Subcutaneous abdominal adipose tissue (tissue), 5 donors: ENCODE data around the gene C2CD4A.
"Not testable (repeated sequence)": the region's sequence is repeated elsewhere in the genome, so short reads cannot be mapped to it uniquely, and the experiment has no call there.

Experiments used
- H3K27ac ChIP-seq: one replicate; pipeline ENCODE4 v1.7.0; 2013; ENCODE audit warnings: low read depth, mild to moderate bottlenecking, inconsistent platforms, low read length, moderate library complexity
- H3K27me3 ChIP-seq, 5 donors: one replicate each; pipeline ENCODE4 v1.7.0; 2013; ENCODE audit warnings: low read length in 5 of 5, inconsistent platforms in 1 of 5; ENCODE audit not compliant: control insufficient read depth in 5 of 5, insufficient read depth in 4 of 5
- H3K36me3 ChIP-seq, 5 donors: one replicate each; pipeline ENCODE4 v1.7.0; 2013; ENCODE audit warnings: low read length in 5 of 5; ENCODE audit not compliant: control insufficient read depth in 5 of 5, insufficient read depth in 5 of 5
- H3K4me1 ChIP-seq, 5 donors: one replicate each; pipeline ENCODE4 v1.7.0; 2013; ENCODE audit warnings: low read length in 5 of 5, mild to moderate bottlenecking in 3 of 5, moderate library complexity in 1 of 5; ENCODE audit not compliant: control insufficient read depth in 5 of 5, insufficient read depth in 5 of 5
- H3K4me3 ChIP-seq, 5 donors: one replicate each; pipeline ENCODE4 v1.7.0; 2013; ENCODE audit warnings: low read length in 5 of 5, low read depth in 1 of 5
- H3K9ac ChIP-seq, 5 donors: one replicate each; pipeline ENCODE4 v1.7.0; 2013; ENCODE audit warnings: low read length in 5 of 5, mild to moderate bottlenecking in 4 of 5, moderate library complexity in 3 of 5
- H3K9me3 ChIP-seq, 5 donors: one replicate each; pipeline ENCODE4 v1.7.0; 2013; ENCODE audit warnings: low read length in 5 of 5; ENCODE audit not compliant: control insufficient read depth in 5 of 5
- donor health status: healthy.
- donor health status: healthy.
- donor health status: healthy.
- donor health status: healthy.
- donor health status: healthy.

The C2CD4A gene

DNA sequence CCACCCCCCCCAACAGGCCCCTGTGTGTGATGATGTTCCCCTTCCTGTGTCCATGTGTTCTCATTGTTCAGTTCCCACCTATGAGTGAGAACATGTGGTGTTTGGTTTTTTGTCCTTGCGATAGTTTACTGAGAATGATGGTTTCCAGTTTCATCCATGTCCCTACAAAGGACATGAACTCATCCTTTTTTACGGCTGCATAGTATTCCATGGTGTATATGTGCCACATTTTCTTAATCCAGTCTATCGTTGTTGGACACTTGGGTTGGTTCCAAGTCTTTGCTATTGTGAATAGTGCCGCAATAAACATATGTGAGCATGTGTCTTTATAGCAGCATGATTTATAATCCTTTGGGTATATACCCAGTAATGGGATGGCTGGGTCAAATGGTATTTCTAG is 18.5 kb upstream of the C2CD4A start:
- H3K4me3 ChIP-seq, H3K9me3 ChIP-seq, H3K36me3 ChIP-seq, H3K27me3 ChIP-seq, H3K9ac ChIP-seq, H3K27ac ChIP-seq: not testable (repeated sequence)
- H3K4me1 ChIP-seq: peaks cover 0 to 13% (median under 1%) of the 10 kb centered on the region in 5 donors

DNA sequence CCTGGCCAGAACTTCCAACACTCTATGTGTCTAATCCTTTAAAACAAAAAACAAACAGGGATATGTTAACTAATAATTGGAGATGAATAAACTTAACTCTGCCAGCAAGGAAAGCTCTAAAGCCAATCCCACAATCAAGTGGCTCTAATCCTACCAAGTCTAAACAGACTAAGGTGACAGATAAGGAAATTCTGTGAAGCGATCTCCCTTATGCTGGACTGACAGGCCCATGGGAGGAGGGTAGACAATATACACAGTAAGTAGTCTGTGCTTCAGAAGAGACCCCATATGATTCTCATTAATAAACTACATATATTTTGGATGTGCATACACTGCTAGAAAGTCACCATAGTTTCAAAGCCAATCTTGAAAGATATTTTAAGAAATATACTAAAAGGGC is 16.7 kb upstream of the C2CD4A start:
- Histone ChIP-seq H3K4me3 (no peak overlapping the region), H3K27ac (no peak overlapping the region), H3K9ac (no peak overlapping the region), H3K4me1 (peaks cover 0 to 19% (median 3%) of the 10 kb centered on the region in 5 donors), H3K27me3 (no peaks in the 10 kb centered on the region), H3K9me3 (no peaks in the 10 kb centered on the region), H3K36me3 (no peaks in the 10 kb centered on the region)

DNA sequence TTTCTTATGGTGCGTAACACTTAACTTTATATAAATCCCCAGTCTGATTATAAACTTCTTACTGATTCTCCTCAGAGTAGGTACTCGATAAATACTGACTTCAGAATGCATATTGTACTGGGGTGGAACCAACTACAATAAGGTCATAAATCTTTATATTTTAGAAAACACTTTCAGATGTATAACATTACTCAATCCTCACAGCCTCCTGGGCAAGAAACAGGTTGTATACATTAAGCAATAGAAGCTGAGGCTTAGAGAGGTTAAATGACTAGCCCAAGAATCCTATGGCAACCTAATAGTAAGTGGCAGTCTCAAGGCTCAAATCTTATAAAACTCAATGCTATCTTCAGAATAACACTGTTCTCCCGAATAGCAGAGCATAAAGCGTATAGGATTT is 15.6 kb upstream of the C2CD4A start:
- no peak overlapping the region for H3K4me3 ChIP-seq
- H3K36me3 ChIP-seq: no peaks in the 10 kb centered on the region
- H3K9ac ChIP-seq: no peak overlapping the region
- no peaks in the 10 kb centered on the region for H3K9me3 ChIP-seq
- no peaks in the 10 kb centered on the region for H3K27me3 ChIP-seq
- H3K27ac ChIP-seq: no peak overlapping the region
- peaks cover 0 to 18% (median 3%) of the 10 kb centered on the region in 5 donors for H3K4me1 ChIP-seq

DNA sequence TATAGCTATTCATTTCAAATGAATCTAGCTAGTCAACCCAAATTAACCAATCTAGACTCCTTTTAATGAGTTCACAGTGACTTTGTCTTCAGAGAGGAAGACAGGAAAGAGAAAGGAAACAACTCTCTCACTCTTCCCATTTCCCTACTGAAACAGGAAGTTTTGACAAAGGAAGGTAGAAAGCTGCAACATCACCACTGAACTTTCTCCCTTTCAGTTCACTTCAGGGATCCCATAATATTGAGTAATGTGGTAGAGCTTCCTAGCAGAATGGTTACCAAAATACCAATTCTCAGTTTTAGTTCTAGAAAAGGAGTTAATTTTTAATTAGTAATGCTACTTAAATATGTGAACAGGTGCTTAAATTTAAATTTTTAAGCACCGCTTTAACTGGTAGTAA is 14.1 kb upstream of the C2CD4A start:
- H3K27me3 ChIP-seq: no peaks in the 10 kb centered on the region
- H3K4me1 ChIP-seq: peaks cover 0 to 15% (median 3%) of the 10 kb centered on the region in 5 donors
- no peak overlapping the region for H3K9ac ChIP-seq
- no peaks in the 10 kb centered on the region for H3K9me3 ChIP-seq
- no peak overlapping the region for H3K4me3 ChIP-seq
- H3K27ac ChIP-seq: no peak overlapping the region
- no peaks in the 10 kb centered on the region for H3K36me3 ChIP-seq

DNA sequence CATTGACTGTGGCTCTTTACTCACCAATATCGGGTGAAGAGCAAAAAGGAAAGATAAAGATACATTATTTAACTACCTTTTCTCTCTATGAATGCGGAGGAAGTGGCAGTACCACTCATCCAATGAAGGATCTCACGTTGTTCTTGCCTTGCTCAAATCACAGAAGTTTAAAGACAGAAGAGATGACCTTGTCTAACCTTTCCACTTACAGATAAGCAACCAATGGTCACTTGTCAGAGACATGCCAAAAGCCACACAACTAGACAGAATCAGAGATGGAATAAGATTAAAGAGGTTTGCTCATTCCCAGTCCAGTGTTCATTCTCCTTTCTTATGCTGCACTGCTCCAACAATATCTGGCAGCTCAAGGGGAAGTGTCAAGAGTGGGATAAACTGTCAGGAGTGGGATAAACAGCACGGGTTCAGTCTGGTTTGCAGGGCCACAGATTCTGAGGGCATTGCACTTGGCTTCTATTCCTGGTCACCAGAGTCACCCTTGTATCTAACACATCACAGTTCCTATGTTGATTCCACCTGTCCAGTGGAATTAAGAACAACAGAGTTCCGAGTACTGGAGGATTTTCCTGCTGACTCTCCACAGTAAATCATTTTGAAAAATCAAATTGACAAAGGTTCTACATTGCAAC is 13.2 kb upstream of the C2CD4A start:
- Histone ChIP-seq H3K9ac (no peak overlapping the region), H3K36me3 (no peaks in the 10 kb centered on the region), H3K27ac (no peak overlapping the region), H3K4me3 (no peak overlapping the region), H3K4me1 (peaks cover 0 to 17% (median 6%) of the 10 kb centered on the region in 5 donors), H3K27me3 (no peaks in the 10 kb centered on the region), H3K9me3 (no peaks in the 10 kb centered on the region)

DNA sequence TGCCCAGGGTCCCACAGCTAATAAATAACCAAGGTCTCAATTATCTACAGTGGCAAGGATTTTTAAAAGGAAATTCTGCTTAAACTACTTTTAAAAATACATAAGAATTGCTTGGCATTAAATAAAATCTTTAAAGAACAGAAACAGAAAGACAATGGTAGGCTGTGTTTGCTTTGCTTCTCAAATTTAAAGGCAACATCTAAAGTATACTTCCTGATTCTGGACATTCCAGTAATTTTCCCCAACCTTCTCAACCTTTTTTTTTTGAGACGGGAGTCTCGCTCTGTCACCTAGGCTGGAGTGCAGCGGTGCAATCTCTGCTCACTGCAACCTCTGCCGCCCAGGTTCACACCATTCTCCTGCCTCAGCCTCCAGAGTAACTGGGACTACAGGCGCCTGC is 11.8 kb upstream of the C2CD4A start:
- Histone ChIP-seq H3K9ac (no peak overlapping the region), H3K27me3 (no peaks in the 10 kb centered on the region), H3K4me3 (no peak overlapping the region), H3K27ac (no peak overlapping the region), H3K9me3 (no peaks in the 10 kb centered on the region), H3K36me3 (no peaks in the 10 kb centered on the region), H3K4me1 (peaks cover 4 to 29% (median 18%) of the 10 kb centered on the region in 5 donors)

DNA sequence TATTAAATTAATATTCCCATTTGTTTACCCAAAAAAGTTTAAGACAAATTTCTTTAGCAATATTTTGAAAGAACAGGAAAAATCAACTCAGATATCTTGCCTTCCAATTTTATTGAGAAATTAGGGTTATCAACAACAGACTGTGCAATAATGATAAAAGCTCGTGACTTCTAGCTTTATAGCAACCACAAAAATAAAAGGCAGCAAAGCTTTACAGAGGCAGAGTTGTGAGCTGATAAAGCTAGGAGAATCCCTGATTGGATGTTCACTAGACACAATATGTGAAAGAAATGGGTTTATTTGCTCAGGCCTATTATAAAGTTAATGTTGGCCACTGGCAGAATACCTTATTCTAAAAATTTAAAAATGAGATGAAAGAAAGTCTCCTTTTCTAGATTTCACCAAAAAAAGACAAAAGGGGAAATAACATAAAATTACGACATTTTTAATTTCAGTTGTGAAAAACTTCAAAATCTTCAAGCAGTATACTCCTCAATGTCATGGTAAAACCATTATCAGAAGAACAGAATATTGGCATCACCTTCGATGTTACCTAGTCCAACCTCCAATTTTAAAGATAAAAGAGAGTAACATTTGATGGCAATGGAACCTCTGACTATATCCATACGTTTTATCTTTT is 9.3 kb upstream of the C2CD4A start:
- H3K9ac ChIP-seq: no peak overlapping the region
- H3K27me3 ChIP-seq: no peaks in the 10 kb centered on the region
- H3K4me1 ChIP-seq: peaks cover 4 to 37% (median 27%) of the 10 kb centered on the region in 5 donors
- H3K36me3 ChIP-seq: no peaks in the 10 kb centered on the region
- H3K27ac ChIP-seq: no peak overlapping the region
- no peaks in the 10 kb centered on the region for H3K9me3 ChIP-seq
- no peak overlapping the region for H3K4me3 ChIP-seq

DNA sequence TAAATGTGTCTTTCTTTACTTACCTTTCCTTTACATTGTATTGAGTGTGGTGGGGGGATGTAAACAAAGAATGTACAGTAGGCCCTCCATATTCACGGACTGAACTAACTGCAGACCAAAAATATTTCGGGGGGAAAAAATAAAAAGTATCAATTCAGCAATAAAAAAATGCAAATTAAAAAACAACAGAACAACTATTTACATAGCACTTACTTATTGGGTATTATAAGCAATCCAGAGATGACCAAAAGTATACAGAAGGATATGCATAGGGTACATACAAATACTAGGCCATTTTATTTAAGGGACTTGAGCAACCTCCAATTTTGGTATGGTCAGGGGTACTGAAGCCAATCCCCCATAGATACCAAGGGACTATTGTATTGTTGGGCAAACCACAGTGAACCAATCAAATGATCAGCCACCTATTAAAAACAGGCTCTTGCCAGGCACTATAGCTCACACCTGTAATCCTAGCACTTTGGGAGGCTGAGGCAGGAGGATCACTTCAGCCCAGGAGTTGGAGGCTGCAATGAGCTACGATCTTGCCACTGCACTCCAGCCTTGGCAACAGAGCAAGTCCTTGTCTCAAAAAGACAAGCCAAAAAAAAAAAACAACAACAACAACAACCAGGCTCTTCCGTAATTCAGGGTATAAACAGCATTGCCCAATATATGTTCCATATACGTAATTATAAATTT is 8.3 kb upstream of the C2CD4A start:
- H3K4me1 ChIP-seq: peaks cover 4 to 35% (median 24%) of the 10 kb centered on the region in 5 donors
- no peak overlapping the region for H3K4me3 ChIP-seq
- no peaks in the 10 kb centered on the region for H3K27me3 ChIP-seq
- no peaks in the 10 kb centered on the region for H3K36me3 ChIP-seq
- no peak overlapping the region for H3K9ac ChIP-seq
- H3K9me3 ChIP-seq: no peaks in the 10 kb centered on the region
- no peak overlapping the region for H3K27ac ChIP-seq

DNA sequence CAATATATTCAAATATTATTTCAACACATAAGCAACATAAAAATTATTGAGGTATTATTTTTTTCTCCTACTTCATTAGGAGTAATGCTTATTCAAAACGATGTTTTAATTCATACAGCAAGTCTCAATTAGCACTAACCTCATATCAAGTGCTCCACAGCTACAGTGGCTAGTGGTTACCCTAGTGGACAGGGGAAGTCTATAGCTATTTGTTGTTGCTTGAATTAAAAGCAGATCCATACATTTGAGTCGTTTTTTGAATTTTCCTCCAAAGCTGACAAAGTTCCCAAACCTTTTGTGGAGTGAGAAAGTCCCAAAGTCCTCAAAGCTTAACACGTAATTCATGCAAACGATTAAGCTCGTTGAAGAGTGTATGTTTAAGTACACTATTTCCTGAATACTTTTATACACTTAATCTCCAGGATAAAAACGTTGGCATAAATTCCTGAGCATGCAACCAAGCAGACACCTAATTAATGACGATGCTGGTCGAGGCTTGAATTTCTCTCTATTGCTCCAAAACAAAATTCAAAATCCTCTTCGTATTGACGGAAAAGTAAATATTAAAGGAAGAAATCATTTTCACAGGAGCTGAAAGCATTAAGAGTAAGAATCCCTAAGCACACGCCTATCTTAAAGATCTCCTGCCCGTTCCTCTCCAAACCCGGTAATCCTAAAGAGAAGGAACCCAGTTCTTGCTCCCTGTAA is 7.5 kb upstream of the C2CD4A start:
- Histone ChIP-seq H3K4me1 (peaks cover 4 to 30% (median 22%) of the 10 kb centered on the region in 5 donors), H3K9ac (peak overlapping the region; percentile 1 to 95 (median 92)), H3K4me3 (peak overlapping the region; percentile 89 to 99 (median 93)), H3K9me3 (no peaks in the 10 kb centered on the region), H3K27ac (peak overlapping the region; percentile 82), H3K27me3 (no peaks in the 10 kb centered on the region), H3K36me3 (no peaks in the 10 kb centered on the region)

DNA sequence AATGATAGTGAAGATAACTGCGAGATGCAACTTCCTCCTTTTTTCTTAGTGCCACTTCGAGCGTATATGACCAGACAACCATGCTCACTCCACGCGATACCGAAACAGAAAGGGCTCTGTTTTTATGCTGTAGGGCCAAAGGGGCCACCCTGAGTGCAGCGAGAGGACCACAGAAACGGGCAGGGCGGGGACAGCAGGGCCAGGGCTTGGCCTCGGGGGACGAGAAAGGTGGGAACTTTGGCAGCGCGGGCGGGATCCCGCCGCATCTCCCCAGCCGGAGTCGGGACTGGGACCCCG is 7.0 kb upstream of the C2CD4A start:
- peak overlapping the region; percentile 82 for H3K27ac ChIP-seq
- H3K4me1 ChIP-seq: peaks cover 4 to 30% (median 22%) of the 10 kb centered on the region in 5 donors
- H3K9ac ChIP-seq: peak overlapping the region; percentile 17 to 95 (median 92)
- peak overlapping the region; percentile 89 to 99 (median 93) for H3K4me3 ChIP-seq
- H3K36me3 ChIP-seq: no peaks in the 10 kb centered on the region
- no peaks in the 10 kb centered on the region for H3K27me3 ChIP-seq
- no peaks in the 10 kb centered on the region for H3K9me3 ChIP-seq
